Natural killer cell treated with Interleukin-12 subunit alpha and Interleukin-12 subunit beta and Interleukin-15 and Interleukin-18, amount 100 ng/mL, for 72 hours (primary cell): ENCODE results near the gene COL4A1. TPM values are rescaled to one million over a fixed set of nuclear protein-coding genes. Genes with fewer than 3 reads are reported as not detected.

ENCODE experiments used
- ATAC-seq, 2 donors: fragments of 150-1000 bp; cut with Tn5 transposase in 1 of 2; sonication (Bioruptor Pico), chemical (Tn5 transposase) in 1 of 2; 2 replicates each; pipeline ENCODE4 v1.10.0; 2021
- DNase-seq: peaks from one replicate; pipeline ENCODE4 v3.0.0; 2022; ENCODE audit warnings: low spot score
- H3K27ac Mint-ChIP-seq, 2 donors: 1 replicate in 1 of 2; 2 replicates in 1 of 2; pipeline ENCODE4 v1.8.0; 2022; ENCODE audit warnings: mixed read lengths in 2 of 2, mild to moderate bottlenecking in 1 of 2, moderate library complexity in 1 of 2
- H3K27me3 Mint-ChIP-seq, 2 donors: 1 replicate in 1 of 2; 2 replicates in 1 of 2; pipeline ENCODE4 v1.8.0; 2022; ENCODE audit warnings: mixed read lengths in 2 of 2
- H3K36me3 Mint-ChIP-seq: one replicate; pipeline ENCODE4 v1.8.0; 2022; ENCODE audit warnings: mixed read lengths
- H3K4me1 Mint-ChIP-seq, 2 donors: 1 replicate in 1 of 2; 2 replicates in 1 of 2; pipeline ENCODE4 v1.8.0; 2022; ENCODE audit warnings: low read depth in 2 of 2, mixed read lengths in 2 of 2, mild to moderate bottlenecking in 1 of 2
- H3K4me3 Mint-ChIP-seq: one replicate; pipeline ENCODE4 v1.8.0; 2022; ENCODE audit warnings: mixed read lengths
- H3K9me3 Mint-ChIP-seq: 2 replicates; pipeline ENCODE4 v1.8.0; 2022; ENCODE audit warnings: mixed read lengths
- total RNA-seq, 2 donors: library from RNA; stranded (reverse); gene quantifications; one replicate each; pipeline ENCODE4 v1.2.3, GENCODE V29; 2022

The COL4A1 gene
- total RNA-seq, 2 donors from 2014 or later: not detected

DNA sequence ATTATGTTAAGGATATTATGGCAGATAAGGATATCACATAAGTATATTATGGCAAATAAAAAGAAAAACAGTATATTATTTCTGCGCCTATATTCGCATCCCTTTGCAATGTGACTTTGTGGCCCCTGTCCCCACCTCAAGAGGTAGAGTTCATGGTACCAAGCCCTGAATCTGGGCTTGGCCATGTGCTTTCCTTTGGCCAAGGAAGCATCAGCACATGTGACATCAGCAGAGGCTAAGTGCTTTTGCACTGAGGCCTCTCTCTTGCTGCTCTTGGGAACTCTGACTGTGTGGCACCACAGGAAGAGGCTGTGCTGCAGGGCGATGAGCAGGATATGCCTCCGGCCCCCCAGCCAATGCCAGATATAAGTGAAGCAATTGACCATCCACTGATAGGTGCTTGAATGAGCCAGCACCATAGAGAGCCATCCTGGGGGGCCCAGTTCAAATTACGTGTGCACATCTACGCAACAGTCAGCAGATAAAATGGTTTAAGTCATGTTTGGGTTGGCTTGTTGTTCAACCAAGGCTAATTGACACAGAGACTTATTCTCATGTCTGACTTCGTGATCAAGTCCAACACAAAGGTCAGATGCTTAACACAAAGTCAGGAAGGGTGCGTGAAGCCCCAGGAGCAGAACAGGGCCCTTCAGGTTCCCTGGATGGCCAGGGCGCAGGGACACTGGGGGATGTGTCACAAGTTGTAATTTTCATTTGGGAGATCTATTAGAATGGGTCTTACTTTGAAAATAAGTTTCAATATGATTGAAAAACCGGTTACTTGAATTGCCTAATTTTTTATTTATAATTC lies 173.3 kb downstream of the COL4A1 start:
- no peak overlapping the region for H3K4me3 Mint-ChIP-seq
- H3K4me1 Mint-ChIP-seq: peaks cover 11 to 14% of the 10 kb centered on the region in 2 donors
- DNase-seq (no peak), ATAC-seq (no peak)
- H3K36me3 Mint-ChIP-seq: no peaks in the 10 kb centered on the region
- no peaks in the 10 kb centered on the region for H3K9me3 Mint-ChIP-seq
- peaks cover 6 to 17% of the 10 kb centered on the region in 2 donors for H3K27me3 Mint-ChIP-seq
- H3K27ac Mint-ChIP-seq: no peak overlapping the region

DNA sequence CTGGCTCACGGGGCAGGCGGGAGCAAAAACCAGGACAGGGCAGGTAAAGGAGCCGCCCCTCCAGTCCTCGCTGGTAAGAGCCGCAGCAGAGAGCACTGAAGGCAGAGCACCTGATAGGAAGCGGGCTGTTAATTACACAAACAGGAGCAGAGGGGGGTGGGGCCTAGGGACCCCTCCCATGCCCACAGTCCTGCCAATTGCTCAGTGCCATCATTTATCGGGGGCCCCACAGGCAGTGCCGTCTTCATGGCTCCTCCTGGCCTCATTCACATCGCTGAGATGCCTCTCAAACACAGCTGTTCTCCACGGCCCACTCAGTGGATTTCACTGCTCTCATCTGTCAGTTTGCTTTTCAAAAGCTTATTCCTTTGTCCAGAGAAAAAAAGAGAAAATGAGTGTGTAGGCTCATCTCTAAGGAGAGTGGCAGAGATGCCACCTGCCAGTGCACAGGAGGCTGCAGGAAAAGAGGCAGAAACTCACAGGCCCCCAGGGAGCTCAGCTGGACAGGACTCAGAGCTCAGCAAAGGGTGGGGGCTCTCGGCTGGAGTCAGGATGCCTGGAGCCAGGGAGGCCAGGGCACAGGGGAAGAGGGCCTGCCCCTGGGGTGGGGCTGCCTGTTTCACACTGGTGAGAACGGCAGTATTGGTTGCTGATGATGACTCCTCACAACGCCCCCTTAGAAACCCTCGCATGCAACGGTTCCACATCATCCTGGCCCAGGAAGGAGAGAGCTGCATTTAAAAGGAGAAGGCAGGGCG lies 174.6 kb downstream of the COL4A1 start:
- H3K4me1 Mint-ChIP-seq: peaks cover 4 to 7% of the 10 kb centered on the region in 2 donors
- ATAC-seq (no peak), DNase-seq (peak; percentile 16)
- H3K9me3 Mint-ChIP-seq: no peaks in the 10 kb centered on the region
- H3K27ac Mint-ChIP-seq: no peak overlapping the region
- peaks cover 6 to 11% of the 10 kb centered on the region in 2 donors for H3K27me3 Mint-ChIP-seq
- H3K4me3 Mint-ChIP-seq: no peak overlapping the region
- no peaks in the 10 kb centered on the region for H3K36me3 Mint-ChIP-seq

DNA sequence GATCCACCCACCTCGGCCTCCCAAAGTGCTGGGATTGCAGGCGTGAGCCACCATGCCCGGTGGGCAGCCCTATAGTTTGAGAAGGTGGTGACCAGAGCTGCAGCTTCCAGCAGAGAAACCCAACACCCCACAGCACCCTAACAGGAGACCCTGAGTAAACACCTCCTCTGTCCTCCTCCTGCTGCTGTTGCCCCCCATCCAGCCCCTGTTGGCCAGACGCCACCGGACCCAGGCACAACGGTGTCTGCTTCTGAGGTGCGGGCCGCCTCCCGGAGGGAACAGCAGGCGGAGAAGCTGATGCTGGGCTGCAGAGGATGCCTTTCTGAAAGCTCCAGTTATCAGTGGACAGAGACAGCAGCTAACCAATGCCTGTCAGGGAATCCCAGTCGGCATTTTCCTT lies 175.5 kb downstream of the COL4A1 start:
- DNase-seq: peak; percentile 53
- H3K36me3 Mint-ChIP-seq: no peaks in the 10 kb centered on the region
- peaks cover 0 to 3% of the 10 kb centered on the region in 2 donors for H3K4me1 Mint-ChIP-seq
- H3K4me3 Mint-ChIP-seq: no peak overlapping the region
- H3K27ac Mint-ChIP-seq: no peak overlapping the region
- H3K9me3 Mint-ChIP-seq: no peaks in the 10 kb centered on the region
- peaks cover 12 to 18% of the 10 kb centered on the region in 2 donors for H3K27me3 Mint-ChIP-seq
- ATAC-seq: no peak

DNA sequence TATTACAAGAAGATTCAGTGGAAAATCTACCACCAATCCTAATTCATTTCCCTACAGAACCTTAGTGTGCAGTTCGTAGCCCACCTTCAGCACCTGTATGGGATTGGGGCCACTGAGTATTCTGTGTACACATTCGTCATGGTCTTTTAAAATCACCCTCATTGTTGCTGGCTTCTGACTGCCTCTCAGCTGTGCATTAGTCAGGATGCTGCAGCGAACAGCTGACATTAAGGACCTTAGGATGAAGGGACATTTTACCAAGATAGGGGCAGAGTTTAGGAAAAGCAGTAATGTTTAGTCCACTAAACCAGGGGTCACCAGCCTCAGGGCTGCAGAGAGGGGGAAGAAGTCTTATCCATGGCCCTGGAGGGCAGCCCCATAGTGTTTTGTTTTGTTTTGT lies 176.5 kb downstream of the COL4A1 start:
- ATAC-seq (no peak), DNase-seq (peak; percentile 25)
- H3K27me3 Mint-ChIP-seq: peaks cover 15 to 24% of the 10 kb centered on the region in 2 donors
- H3K36me3 Mint-ChIP-seq: no peaks in the 10 kb centered on the region
- H3K27ac Mint-ChIP-seq: no peak overlapping the region
- no peak overlapping the region for H3K4me3 Mint-ChIP-seq
- H3K9me3 Mint-ChIP-seq: no peaks in the 10 kb centered on the region
- H3K4me1 Mint-ChIP-seq: no peaks in the 10 kb centered on the region

DNA sequence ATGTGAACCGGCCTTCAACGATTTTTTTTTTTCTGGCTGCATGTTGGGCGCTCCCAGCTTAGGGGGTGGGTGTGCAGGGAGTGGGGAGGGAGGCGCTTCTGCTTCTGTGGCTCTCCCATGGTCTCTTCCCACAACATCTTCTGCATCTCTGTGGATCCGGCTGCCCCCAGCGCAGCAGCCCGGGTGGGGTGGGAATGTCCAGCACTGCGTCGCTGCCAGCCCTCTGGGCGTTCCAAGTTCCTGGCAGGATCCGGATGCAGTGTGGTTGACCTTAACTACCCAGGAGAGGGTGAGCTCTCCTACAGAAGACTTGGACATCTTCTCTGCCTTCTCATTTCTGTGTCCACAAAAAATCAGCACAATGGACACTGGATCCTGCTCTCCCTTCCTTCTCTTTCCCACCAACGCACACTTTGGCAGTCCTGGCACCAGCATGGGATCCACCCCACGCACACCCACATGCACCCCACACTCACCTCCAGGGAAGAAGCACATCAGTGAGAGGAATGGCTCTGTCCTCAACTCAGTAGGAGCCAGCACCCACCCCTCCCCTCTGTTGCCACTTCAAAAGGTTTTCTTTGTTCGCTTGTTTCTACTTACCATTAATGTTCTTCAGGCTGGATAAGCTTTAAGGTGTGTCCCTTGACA lies 177.3 kb downstream of the COL4A1 start:
- Mint-ChIP-seq H3K36me3 (no peaks in the 10 kb centered on the region), H3K4me3 (no peak overlapping the region), H3K9me3 (no peaks in the 10 kb centered on the region), H3K27ac (no peak overlapping the region), H3K27me3 (peaks cover 16 to 30% of the 10 kb centered on the region in 2 donors), H3K4me1 (peaks cover 0 to under 1% of the 10 kb centered on the region in 2 donors)
- ATAC-seq (no peak), DNase-seq (peak; percentile 37)

DNA sequence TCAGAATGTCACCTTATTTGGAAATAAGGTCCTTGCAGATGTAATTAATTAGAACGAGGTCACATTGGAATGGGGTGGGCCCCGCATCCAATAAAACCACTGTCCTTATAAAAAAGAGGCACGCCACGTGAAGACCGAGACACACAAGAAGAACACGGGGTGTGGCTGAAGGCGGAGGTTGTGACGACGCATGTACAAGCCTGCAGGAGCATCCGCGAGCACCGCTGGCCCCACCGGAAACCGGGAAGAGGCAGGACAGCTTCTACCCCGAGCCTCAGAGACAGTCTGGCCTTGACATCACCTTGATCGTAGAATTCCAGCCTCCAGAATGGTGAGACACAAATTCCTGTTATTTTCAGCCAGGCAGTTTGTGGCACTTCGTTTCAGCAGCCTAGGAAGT lies 177.9 kb downstream of the COL4A1 start:
- Mint-ChIP-seq H3K4me3 (no peak overlapping the region), H3K27me3 (peaks cover 19 to 31% of the 10 kb centered on the region in 2 donors), H3K36me3 (no peaks in the 10 kb centered on the region), H3K27ac (no peak overlapping the region), H3K4me1 (peaks cover 0 to 3% of the 10 kb centered on the region in 2 donors), H3K9me3 (no peaks in the 10 kb centered on the region)
- ATAC-seq (no peak), DNase-seq (no peak)

DNA sequence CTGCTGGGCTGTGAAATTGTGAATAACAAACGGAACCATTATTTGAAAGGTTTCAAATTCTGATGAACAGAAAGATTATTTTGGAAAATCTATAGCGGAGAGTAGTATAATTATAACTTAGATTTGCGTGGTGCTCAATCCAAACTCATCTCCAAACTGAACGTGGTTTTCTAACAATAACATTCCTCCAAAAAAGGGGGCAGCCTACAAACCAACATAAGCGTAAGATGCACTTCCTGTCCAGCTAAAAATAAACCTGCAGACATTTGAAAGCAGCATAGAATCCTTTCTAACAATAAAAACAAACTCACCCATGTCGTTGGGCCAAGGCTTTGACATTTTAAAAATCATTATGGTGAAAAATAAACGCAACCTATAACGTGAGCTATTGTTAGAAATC lies 178.4 kb downstream of the COL4A1 start:
- H3K9me3 Mint-ChIP-seq: no peaks in the 10 kb centered on the region
- H3K4me3 Mint-ChIP-seq: no peak overlapping the region
- peaks cover 19 to 31% of the 10 kb centered on the region in 2 donors for H3K27me3 Mint-ChIP-seq
- H3K27ac Mint-ChIP-seq: no peak overlapping the region
- H3K4me1 Mint-ChIP-seq: peaks cover 0 to 3% of the 10 kb centered on the region in 2 donors
- ATAC-seq (no peak), DNase-seq (no peak)
- no peaks in the 10 kb centered on the region for H3K36me3 Mint-ChIP-seq

DNA sequence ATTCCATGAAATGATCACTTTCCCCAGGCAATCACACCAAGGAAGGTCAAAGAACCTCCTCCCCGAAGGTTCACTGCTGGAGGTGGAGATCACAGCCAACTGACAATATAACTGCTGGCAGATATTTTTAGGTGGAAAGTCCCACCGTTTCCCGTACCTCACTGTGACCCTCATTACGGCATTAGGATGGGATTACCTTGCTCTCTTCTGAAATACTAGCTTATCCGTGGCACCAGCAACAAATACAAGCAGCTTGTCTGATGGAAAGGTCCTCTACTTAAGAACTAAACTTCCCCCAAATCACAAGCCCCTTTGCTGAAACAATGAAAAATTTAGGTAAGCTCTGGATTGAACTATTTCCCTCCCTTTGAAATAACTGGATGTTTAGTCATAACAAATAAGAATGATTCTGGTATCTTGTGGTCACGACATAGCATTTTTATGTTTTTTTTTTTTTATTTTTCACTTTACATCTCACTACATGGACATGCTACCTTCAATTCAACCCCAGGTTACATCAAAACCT lies 178.9 kb downstream of the COL4A1 start:
- Mint-ChIP-seq H3K27me3 (peaks cover 18 to 31% of the 10 kb centered on the region in 2 donors), H3K27ac (no peak overlapping the region), H3K4me1 (peaks cover 0 to 3% of the 10 kb centered on the region in 2 donors), H3K4me3 (no peak overlapping the region), H3K9me3 (no peaks in the 10 kb centered on the region), H3K36me3 (no peaks in the 10 kb centered on the region)
- ATAC-seq (no peak), DNase-seq (peak; percentile 22)

DNA sequence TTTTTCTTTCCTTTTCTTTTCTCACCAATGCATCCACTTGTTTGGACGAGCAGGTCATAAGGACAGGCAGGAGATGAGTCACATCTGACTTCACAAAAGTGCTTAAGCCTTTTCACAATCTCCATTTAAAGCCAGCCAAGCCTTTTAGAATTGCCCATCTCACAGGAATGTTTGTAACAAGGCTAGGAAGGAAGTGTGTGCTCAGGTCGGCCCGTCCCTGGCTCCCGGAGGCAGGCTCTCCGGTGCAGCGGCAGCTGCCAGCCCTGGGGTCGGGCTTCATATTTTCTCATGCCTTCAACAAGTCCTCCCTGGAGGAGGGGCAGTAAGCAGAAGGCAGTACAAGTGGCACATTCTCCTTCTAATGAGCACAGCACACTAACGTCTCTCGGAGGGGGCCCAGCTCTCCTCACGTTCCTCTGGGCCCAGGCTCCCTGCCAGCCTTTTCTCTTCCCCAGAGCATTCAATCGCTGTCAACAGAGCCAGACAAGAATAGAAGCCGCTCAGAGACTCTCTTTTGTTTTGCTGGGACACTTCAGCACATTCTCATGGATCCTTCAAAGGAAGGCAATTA lies 180.5 kb downstream of the COL4A1 start:
- H3K36me3 Mint-ChIP-seq: no peaks in the 10 kb centered on the region
- peaks cover 24 to 31% of the 10 kb centered on the region in 2 donors for H3K27me3 Mint-ChIP-seq
- ATAC-seq: no peak
- DNase-seq: no peak
- H3K9me3 Mint-ChIP-seq: no peaks in the 10 kb centered on the region
- peaks cover 0 to 3% of the 10 kb centered on the region in 2 donors for H3K4me1 Mint-ChIP-seq
- H3K27ac Mint-ChIP-seq: no peak overlapping the region
- no peak overlapping the region for H3K4me3 Mint-ChIP-seq

DNA sequence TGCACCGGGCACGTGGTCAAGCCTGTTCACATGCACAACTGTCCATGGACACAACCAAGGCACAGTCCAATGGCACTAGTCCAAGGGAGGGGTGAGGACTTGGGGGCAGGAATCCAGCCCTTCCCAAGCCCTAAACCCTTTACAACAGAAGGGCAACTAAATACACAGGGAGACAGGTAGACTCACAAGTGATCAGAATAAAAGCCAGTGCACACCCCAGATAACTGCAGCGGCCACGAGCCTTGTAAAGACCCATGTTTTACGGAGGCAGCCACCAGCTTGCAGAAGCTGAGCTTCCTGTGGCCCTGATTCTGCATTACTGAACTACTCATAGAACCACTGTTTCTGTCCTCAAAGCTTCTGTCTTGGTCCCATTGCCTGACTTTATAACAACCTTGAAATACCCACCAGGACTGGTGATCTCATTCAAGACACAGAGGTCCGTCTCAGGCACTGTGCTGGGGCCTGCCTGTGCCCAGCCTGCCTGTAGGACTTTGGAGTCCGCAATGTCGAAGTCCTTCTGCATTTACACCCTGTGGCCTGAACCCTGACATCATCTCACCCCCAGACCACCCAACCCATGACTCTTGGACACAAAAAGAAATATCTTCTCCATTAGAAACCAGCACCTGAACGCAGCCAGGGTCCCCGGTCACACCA lies 181.2 kb downstream of the COL4A1 start:
- Mint-ChIP-seq H3K36me3 (no peaks in the 10 kb centered on the region), H3K27me3 (peaks cover 26 to 34% of the 10 kb centered on the region in 2 donors), H3K4me1 (peaks cover 0 to 3% of the 10 kb centered on the region in 2 donors), H3K4me3 (no peak overlapping the region), H3K9me3 (no peaks in the 10 kb centered on the region), H3K27ac (no peak overlapping the region)
- ATAC-seq (peak in 1 of 2 donors; percentile 14), DNase-seq (no peak)

DNA sequence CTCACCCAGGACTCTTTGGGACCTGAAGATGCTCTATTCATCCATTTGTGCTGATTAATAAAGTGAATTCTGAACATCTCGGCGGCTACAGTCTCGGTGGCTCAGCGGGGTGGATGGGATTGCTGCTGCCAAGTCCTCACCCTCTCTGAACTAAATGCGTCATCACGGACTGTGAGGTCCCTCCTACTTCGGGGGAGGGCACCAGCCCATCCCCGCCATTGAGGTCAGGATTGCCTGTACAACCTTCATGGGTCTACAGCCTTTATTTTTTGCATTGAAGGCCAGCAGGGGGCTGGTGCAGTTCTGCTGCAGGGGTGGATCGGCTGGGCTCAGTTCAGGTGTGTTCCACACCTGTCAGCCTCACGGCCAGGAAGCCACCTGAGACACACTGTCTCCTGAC lies 181.8 kb downstream of the COL4A1 start:
- Mint-ChIP-seq H3K27ac (no peak overlapping the region), H3K36me3 (no peaks in the 10 kb centered on the region), H3K9me3 (no peaks in the 10 kb centered on the region), H3K27me3 (peaks cover 29 to 32% of the 10 kb centered on the region in 2 donors), H3K4me1 (peaks cover 0 to 3% of the 10 kb centered on the region in 2 donors), H3K4me3 (no peak overlapping the region)
- no peak for DNase-seq
- ATAC-seq: no peak

DNA sequence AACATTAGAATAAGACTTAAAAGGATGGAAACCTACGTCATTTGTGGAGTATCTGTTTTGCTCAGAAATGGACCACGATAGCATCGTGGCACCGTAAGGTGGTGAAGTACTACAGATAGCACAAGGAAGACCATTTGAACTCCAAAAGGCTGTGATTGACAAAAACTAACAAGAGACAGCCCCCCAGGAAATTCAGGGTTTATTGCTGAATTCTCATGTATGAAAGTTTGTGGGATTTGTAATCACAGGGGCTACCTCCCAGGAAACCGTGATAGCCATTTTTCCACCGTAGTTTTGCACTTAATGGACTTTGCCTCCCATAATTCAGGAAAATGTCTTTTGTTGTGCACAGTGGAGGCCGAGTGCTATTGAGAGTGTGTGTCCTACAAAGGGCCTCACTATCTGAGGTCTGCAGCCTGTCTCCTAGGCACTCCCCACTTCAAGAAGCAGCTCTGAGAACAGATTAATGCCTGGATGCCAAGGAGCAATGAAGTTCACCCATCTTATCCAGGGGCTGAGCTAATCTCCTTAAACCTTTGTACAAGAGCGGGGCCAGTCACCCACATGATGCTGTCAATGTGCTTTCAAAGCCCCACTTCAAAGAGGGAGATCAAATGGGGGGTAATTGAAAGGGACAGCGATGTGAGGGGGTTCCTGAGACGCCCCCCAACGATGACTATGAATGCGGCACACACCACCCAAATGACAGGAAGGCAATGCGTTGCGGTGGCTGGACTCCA lies 182.6 kb downstream of the COL4A1 start:
- DNase-seq (no peak), ATAC-seq (no peak)
- Mint-ChIP-seq H3K27ac (no peak overlapping the region), H3K4me3 (no peak overlapping the region), H3K4me1 (peaks cover 0 to 3% of the 10 kb centered on the region in 2 donors), H3K9me3 (no peaks in the 10 kb centered on the region), H3K36me3 (no peaks in the 10 kb centered on the region), H3K27me3 (peaks cover 27 to 29% of the 10 kb centered on the region in 2 donors)
